Gastrocnemius medialis (tissue), 4 donors: ENCODE results near the gene CSTA.

ENCODE experiments used
- CTCF ChIP-seq, 5 experiments: fragments of 450-650 bp in 3 of 5; fragments of 200-600 bp in 2 of 5; sonication (generic) in 2 of 5; IDR thresholded peaks in 4 of 5; conservative IDR thresholded peaks in 1 of 5; 1 replicate in 4 of 5; 2 replicates in 1 of 5; pipeline ENCODE4 v1.5.1; 2016 to 2019; ENCODE audit warnings: antibody characterized with exemption in 5 of 5, mild to moderate bottlenecking in 3 of 5, moderate library complexity in 3 of 5
- POLR2A ChIP-seq, 2 donors: fragments of 450-650 bp; IDR thresholded peaks; one replicate each; pipeline ENCODE4 v1.6.1; 2017; ENCODE audit warnings: antibody characterized with exemption in 2 of 2, mild to moderate bottlenecking in 2 of 2, moderate library complexity in 2 of 2

GRCh38 chr3:122353893-122354401, 28.9 kb downstream of the CSTA start:
- TF ChIP-seq CTCF (IDR thresholded peaks at IDR 0.05 in 4 of 5, conservative IDR thresholded peaks at IDR 0.05 in 1 of 5) (no peak), POLR2A (IDR thresholded peaks at IDR 0.05) (no peak)
